Thyroid gland (tissue), 4 donors: ENCODE data around the gene TAS2R31. TPM values are rescaled to one million over a fixed set of nuclear protein-coding genes. Genes with fewer than 3 reads are reported as not detected.
"Not testable (repeated sequence)": the region's sequence is repeated elsewhere in the genome, so short reads cannot be mapped to it uniquely, and the experiment has no call there.

Source experiments
- DNase-seq, 2 donors: peaks; one replicate each; pipeline ENCODE4 v3.0.0-alpha.2; 2019
- H3K27ac ChIP-seq, 3 donors: fragments of 200-600 bp; sonication (generic); 1 replicate in 2 of 3; 2 replicates in 1 of 3; pipeline ENCODE4 v1.5.1; 2016 to 2019; ENCODE audit warnings: mild to moderate bottlenecking in 1 of 3, moderate library complexity in 1 of 3
- H3K27me3 ChIP-seq: fragments of 200-600 bp; sonication (generic); one replicate; pipeline ENCODE4 v1.5.1; 2019
- H3K36me3 ChIP-seq, 2 donors: fragments of 200-600 bp; sonication (generic); one replicate each; pipeline ENCODE4 v1.5.1; 2016 to 2019
- H3K4me1 ChIP-seq, 2 donors: fragments of 200-600 bp; sonication (generic); one replicate each; pipeline ENCODE4 v1.5.1; 2017 to 2019
- H3K4me3 ChIP-seq, 3 donors: fragments of 200-600 bp; sonication (generic); replicated peaks in 1 of 3; 1 replicate in 2 of 3; 2 replicates in 1 of 3; pipeline ENCODE4 v1.5.1; 2016; ENCODE audit warnings: mild to moderate bottlenecking in 1 of 3
- H3K9me3 ChIP-seq: fragments of 200-600 bp; sonication (generic); one replicate; pipeline ENCODE4 v1.5.1; 2017
- POLR2A ChIP-seq, 2 donors: fragments of 450-650 bp; IDR thresholded peaks; one replicate each; pipeline ENCODE4 v1.6.1; 2017; ENCODE audit warnings: antibody characterized with exemption in 2 of 2, mild to moderate bottlenecking in 2 of 2, moderate library complexity in 1 of 2
- WGBS, 2 donors: methylation state at CpG; one replicate each; pipeline ENCODE4 v1.1.5; 2017; 5-methylcytosine and 5-hydroxymethylcytosine counted together
- intact Hi-C: fragments of 100-400 bp; cut with DNase I; formaldehyde crosslinking; loops from one replicate; pipeline ENCODE4 v1.15.1; 2023
- total RNA-seq, 4 donors: library from RNA; depleted of rRNA; stranded (reverse); fragments of >200 nt; gene quantifications; one replicate each; pipeline ENCODE4 v1.2.3, GENCODE V29; 2016
- TF ChIP-seq, protein P1 (sequence below), 6 experiments: fragments of 200-600 bp in 3 of 6; fragments of 450-650 bp in 3 of 6; sonication (generic) in 3 of 6; IDR thresholded peaks; one replicate each; pipeline ENCODE4 v1.5.1; 2016 to 2019; ENCODE audit warnings: antibody characterized with exemption in 6 of 6, mild to moderate bottlenecking in 2 of 6, inconsistent platforms in 1 of 6, moderate library complexity in 1 of 6

TAS2R31 gene
- total RNA-seq, 4 donors from 2014 or later, result 4.9 to 30.5 (median 11.9) TPM

DNA sequence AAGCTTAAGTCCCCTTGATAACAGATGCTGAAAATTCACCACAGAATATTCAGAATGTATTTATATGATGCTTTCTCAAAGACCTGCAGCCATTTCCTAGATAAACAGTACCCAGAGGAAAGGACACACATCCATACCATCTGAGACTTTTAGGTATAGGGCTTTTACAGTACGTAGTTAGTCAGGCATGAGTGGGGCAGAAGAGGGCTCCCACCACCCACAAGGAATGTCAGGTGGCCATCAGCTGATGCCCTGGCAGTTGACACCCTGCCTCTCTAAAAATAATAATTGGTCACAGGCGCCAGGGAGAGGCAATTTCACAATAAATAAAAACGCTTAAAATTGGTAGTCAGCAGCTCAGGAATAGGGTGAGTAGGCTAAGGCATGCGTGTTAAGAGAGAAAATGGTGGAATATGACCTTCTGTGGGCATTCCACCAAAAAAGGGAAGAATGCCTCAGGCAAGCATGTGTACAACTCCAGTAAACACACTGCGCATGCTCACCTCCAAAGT is 38.7 kb upstream of the TAS2R31 start:
- no peak for DNase-seq
- Histone ChIP-seq H3K36me3 (no peaks in the 10 kb centered on the region), H3K4me1 (peaks cover 0 to 18% of the 10 kb centered on the region in 2 donors), H3K4me3 (no peak overlapping the region), H3K27ac (no peak overlapping the region), H3K27me3 (no peaks in the 10 kb centered on the region), H3K9me3 (no peaks in the 10 kb centered on the region)
- intact Hi-C loops, result no loop called here
- no peak for TF ChIP-seq POLR2A (IDR thresholded peaks at IDR 0.05)
- TF ChIP-seq, protein P1, sequence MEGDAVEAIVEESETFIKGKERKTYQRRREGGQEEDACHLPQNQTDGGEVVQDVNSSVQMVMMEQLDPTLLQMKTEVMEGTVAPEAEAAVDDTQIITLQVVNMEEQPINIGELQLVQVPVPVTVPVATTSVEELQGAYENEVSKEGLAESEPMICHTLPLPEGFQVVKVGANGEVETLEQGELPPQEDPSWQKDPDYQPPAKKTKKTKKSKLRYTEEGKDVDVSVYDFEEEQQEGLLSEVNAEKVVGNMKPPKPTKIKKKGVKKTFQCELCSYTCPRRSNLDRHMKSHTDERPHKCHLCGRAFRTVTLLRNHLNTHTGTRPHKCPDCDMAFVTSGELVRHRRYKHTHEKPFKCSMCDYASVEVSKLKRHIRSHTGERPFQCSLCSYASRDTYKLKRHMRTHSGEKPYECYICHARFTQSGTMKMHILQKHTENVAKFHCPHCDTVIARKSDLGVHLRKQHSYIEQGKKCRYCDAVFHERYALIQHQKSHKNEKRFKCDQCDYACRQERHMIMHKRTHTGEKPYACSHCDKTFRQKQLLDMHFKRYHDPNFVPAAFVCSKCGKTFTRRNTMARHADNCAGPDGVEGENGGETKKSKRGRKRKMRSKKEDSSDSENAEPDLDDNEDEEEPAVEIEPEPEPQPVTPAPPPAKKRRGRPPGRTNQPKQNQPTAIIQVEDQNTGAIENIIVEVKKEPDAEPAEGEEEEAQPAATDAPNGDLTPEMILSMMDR (IDR thresholded peaks at IDR 0.05), result no peak
- 72 to 82% methylated on average over 5 of the region's 5 CpGs for WGBS, 2 donors

DNA sequence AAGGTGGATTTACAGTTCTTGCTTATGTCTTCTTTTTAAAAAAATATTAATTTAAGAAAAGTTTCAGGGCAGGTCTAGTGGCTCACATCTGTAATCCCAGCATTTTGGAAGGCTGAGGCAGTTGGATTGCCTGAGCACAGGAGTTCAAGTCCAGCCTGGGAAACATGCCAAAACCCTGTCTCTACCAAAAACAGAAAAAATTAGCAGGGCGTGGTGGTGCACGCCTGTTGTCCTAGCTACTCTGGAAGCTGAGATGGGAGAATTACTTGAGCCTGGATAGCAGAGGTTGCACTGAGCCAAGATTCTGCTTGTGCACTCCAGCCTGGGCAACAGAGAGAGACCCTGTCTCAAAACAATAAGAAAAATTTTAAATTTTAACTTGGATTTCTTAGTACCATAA is 36.3 kb upstream of the TAS2R31 start:
- DNase-seq, result peak in 1 of 2 donors; percentile 3

DNA sequence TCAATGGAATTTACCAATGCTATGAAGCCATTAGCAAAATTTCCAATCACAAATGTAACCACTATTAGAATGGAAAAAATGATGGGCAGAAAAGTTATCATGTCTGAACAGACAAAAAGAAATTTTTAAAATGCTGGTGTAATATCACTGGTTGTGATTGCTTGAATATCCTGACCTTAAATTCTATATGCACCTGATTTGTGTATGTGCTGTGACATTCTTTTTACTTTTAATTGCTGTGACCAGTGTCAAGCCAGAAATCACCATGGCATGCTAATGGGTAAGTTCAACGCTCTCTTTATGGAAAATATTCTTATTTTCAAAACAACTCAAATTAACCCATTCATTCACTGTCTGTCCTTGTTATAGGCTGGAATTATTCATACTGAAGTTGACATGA is 31.0 kb upstream of the TAS2R31 start, which contains the start of gene TAS2R46:
Gene TAS2R46, minus strand, starts transcription at position 101 of the 400 bp plus-strand sequence. Its CDS starts 0 bp downstream, at position 101.
- H3K27ac ChIP-seq, H3K9me3 ChIP-seq, intact Hi-C loops, H3K4me3 ChIP-seq, H3K4me1 ChIP-seq, H3K36me3 ChIP-seq, DNase-seq, H3K27me3 ChIP-seq: not testable (repeated sequence)
- 80 to 94% methylated on average over 1 of the region's 1 CpG for WGBS, 2 donors

More for the DNA sequence above, 36.3 kb upstream of the TAS2R31 start:
- H3K4me1 ChIP-seq, result peaks cover 0 to 18% of the 10 kb centered on the region in 2 donors
- H3K36me3 ChIP-seq, result no peaks in the 10 kb centered on the region
- no peaks in the 10 kb centered on the region for H3K9me3 ChIP-seq
- no peaks in the 10 kb centered on the region for H3K27me3 ChIP-seq
- H3K4me3 ChIP-seq, result no peak overlapping the region
- TF ChIP-seq, protein P1 (IDR thresholded peaks at IDR 0.05), result no peak
- no peak for TF ChIP-seq POLR2A (IDR thresholded peaks at IDR 0.05)
- no peak overlapping the region for H3K27ac ChIP-seq
- intact Hi-C loops, result no loop called here
- WGBS, 2 donors, result 45 to 64% methylated on average over 2 of the region's 2 CpGs

DNA sequence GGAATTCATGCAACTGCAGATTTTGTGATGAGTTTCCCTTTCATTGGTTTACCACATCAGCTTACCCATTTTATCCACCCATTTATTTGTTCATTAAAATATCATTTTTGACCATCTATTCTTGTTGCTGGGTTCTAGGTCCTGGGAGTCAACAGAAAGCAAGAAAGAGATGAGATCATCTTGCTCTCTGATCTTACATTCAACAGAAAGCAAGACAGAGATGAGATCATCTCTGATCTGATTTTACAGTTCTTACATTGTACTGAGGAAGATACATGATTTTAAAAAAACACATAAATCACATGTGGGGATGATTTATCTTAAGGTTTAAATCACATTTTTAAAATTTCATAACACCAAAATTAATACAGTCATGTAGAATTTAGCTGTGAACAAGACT is 28.6 kb upstream of the TAS2R31 start:
- intact Hi-C loops, result no loop called here
- Histone ChIP-seq H3K27me3 (no peaks in the 10 kb centered on the region), H3K4me3 (no peak overlapping the region), H3K4me1 (no peaks in the 10 kb centered on the region), H3K27ac (no peak overlapping the region), H3K36me3 (no peaks in the 10 kb centered on the region), H3K9me3 (no peaks in the 10 kb centered on the region)
- TF ChIP-seq POLR2A (IDR thresholded peaks at IDR 0.05), result no peak
- TF ChIP-seq, protein P1 (IDR thresholded peaks at IDR 0.05), result no peak
- no peak for DNase-seq

DNA sequence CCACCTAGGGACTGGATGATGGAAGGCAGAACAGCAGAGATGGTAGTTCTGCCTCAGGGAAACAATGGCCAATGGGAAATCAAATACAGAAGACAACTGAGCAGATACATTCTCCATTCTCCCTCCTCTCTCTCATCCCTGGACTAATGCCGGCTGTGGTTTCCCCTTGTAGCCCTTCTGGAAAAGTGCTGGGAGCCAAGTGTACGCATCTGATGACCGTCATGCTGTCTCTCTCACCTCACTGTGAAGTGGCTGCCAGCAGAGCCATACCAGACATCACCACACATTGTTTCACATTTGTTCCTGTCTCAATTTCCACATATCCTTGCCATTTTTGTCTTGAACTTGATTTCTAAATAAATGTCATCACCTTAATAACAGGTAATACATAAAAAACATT is 27.8 kb upstream of the TAS2R31 start:
- no peak for TF ChIP-seq POLR2A (IDR thresholded peaks at IDR 0.05)
- TF ChIP-seq, protein P1 (IDR thresholded peaks at IDR 0.05), result no peak
- Histone ChIP-seq H3K27ac (no peak overlapping the region), H3K36me3 (no peaks in the 10 kb centered on the region), H3K4me3 (no peak overlapping the region), H3K27me3 (no peaks in the 10 kb centered on the region), H3K4me1 (no peaks in the 10 kb centered on the region), H3K9me3 (no peaks in the 10 kb centered on the region)
- intact Hi-C loops, result no loop called here
- no peak for DNase-seq
- 95 to 96% methylated on average over 3 of the region's 3 CpGs for WGBS, 2 donors
